ENCODE results near the gene MBOAT7. TPM values are rescaled to one million over a fixed set of nuclear protein-coding genes. Genes with fewer than 3 reads are reported as not detected.

The MBOAT7 gene
- total RNA-seq, 1 experiment from 2014 or later = 109 TPM

GRCh38 chr19:54154603-54155345 lies 34.6 kb downstream of the MBOAT7 start:
- 0 out of 2 replicates have a peak, but pooled peaks cover 9% of the 10 kb centered on the region for H3K4me1 Mint-ChIP-seq
- TF ChIP-seq NR2C2 (CRISPR knock-in tag; IDR thresholded peaks at IDR 0.05) = no peak
- POLR2A ChIA-PET = interaction anchor here (1.3 kb wide), 1 partner anchor 18 kb away, joined by 5 read pairs; the partner anchor contains the start of gene CNOT3
- DNase-seq (ENCODE audit: low spot score) (no peak), ATAC-seq (no peak)
- 0 out of 2 replicates have a peak overlapping the region, but pooled peaks have one; percentile 57 for H3K27ac Mint-ChIP-seq
- CTCF ChIA-PET = no interaction called here
- no peak overlapping the region for H3K4me3 Mint-ChIP-seq
- H3K9me3 Mint-ChIP-seq = no peaks in the 10 kb centered on the region
- peaks cover 56% of the 10 kb centered on the region for H3K36me3 Mint-ChIP-seq
- no peaks in the 10 kb centered on the region for H3K27me3 Mint-ChIP-seq (ENCODE audit: low read depth)

GRCh38 chr19:54153731-54154326 lies 35.6 kb downstream of the MBOAT7 start:
- no peaks in the 10 kb centered on the region for H3K9me3 Mint-ChIP-seq
- POLR2A ChIA-PET = no interaction called here
- H3K4me3 Mint-ChIP-seq = no peak overlapping the region
- ATAC-seq (no peak; the same call in 1 of the 2 replicates), DNase-seq (ENCODE audit: low spot score) (no peak)
- H3K36me3 Mint-ChIP-seq = peaks cover 65% of the 10 kb centered on the region
- no peaks in the 10 kb centered on the region for H3K27me3 Mint-ChIP-seq (ENCODE audit: low read depth)
- H3K4me1 Mint-ChIP-seq = 0 out of 2 replicates have a peak, but pooled peaks cover 5% of the 10 kb centered on the region
- no peak for TF ChIP-seq ELF4 (CRISPR knock-in tag; IDR thresholded peaks at IDR 0.05; ENCODE audit: low read depth)
- no peak for TF ChIP-seq E2F5 (CRISPR knock-in tag; IDR thresholded peaks at IDR 0.05)
- no peak for TF ChIP-seq ZNF512 (CRISPR knock-in tag; IDR thresholded peaks at IDR 0.05; ENCODE audit: borderline replicate concordance)
- TF ChIP-seq, protein P1, sequence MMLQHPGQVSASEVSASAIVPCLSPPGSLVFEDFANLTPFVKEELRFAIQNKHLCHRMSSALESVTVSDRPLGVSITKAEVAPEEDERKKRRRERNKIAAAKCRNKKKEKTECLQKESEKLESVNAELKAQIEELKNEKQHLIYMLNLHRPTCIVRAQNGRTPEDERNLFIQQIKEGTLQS (CRISPR knock-in tag; conservative IDR thresholded peaks at IDR 0.05) = no peak
- TF ChIP-seq, protein P2, sequence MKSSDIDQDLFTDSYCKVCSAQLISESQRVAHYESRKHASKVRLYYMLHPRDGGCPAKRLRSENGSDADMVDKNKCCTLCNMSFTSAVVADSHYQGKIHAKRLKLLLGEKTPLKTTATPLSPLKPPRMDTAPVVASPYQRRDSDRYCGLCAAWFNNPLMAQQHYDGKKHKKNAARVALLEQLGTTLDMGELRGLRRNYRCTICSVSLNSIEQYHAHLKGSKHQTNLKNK (CRISPR knock-in tag; IDR thresholded peaks at IDR 0.05) = no peak
- TF ChIP-seq OVOL2 (CRISPR knock-in tag; IDR thresholded peaks at IDR 0.05; ENCODE audit: borderline replicate concordance) = no peak
- TF ChIP-seq JUN (CRISPR knock-in tag; IDR thresholded peaks at IDR 0.05) = no peak
- TF ChIP-seq STAT6 (CRISPR knock-in tag; conservative IDR thresholded peaks at IDR 0.05; ENCODE audit: low read depth) = no peak
- no peak for TF ChIP-seq ZNF232 (CRISPR knock-in tag; IDR thresholded peaks at IDR 0.05)
- TF ChIP-seq GRHL2 (CRISPR knock-in tag; IDR thresholded peaks at IDR 0.05; ENCODE audit: insufficient replicate concordance, severe bottlenecking) = no peak
- no peak for TF ChIP-seq EMX1 (CRISPR knock-in tag; IDR thresholded peaks at IDR 0.05)
- TF ChIP-seq GTF2I (CRISPR knock-in tag; conservative IDR thresholded peaks at IDR 0.05) = no peak
- TF ChIP-seq ZNF121 (CRISPR knock-in tag; IDR thresholded peaks at IDR 0.05) = no peak
- no peak overlapping the region; the same call in 1 of the 2 replicates for H3K27ac Mint-ChIP-seq
- CTCF ChIA-PET = no interaction called here

DNA sequence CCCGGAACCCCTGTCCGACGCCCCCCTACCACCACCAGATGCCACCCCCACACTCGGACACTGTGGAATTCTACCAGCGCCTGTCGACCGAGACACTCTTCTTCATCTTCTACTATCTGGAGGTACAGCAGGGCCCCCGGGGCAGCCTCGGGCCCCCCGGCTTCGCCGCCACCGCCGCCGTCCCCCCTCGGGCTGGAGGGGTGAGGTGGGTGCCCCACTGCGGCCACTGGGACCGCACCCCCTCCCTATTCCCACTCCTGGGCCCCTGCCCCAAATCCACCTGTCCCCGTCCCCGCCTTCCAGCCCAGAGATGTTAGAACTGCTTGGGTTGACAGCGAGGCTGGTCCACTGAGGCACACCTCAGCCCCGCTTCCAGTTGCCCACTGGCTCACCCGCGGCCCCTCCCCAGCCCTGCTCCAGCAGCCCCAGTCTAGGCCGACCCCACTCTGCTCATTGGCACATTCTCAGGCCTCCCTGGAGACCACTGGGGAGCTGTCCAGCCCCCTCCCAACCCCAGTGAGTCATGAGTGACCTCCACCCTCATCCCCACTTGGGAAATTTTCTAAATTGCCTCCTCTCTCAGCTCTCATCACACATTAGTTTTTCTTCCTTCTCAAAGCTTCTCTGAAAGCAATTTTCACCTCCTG lies 36.4 kb downstream of the MBOAT7 start:
- H3K27ac Mint-ChIP-seq = no peak overlapping the region
- ChIA-PET POLR2A (no interaction called here), CTCF (no interaction called here)
- H3K4me1 Mint-ChIP-seq = no peaks in the 10 kb centered on the region
- peaks cover 66% of the 10 kb centered on the region for H3K36me3 Mint-ChIP-seq
- no peak overlapping the region for H3K4me3 Mint-ChIP-seq
- no peaks in the 10 kb centered on the region for H3K9me3 Mint-ChIP-seq
- ATAC-seq (no peak), DNase-seq (ENCODE audit: low spot score) (no peak)
- H3K27me3 Mint-ChIP-seq (ENCODE audit: low read depth) = no peaks in the 10 kb centered on the region
- no peak for TF ChIP-seq IRF2 (CRISPR knock-in tag; IDR thresholded peaks at IDR 0.05; ENCODE audit: borderline replicate concordance, low read depth)
- TF ChIP-seq NR1H2 (CRISPR knock-in tag; IDR thresholded peaks at IDR 0.05) = no peak
- TF ChIP-seq ZBTB21 (CRISPR knock-in tag; IDR thresholded peaks at IDR 0.05; ENCODE audit: borderline replicate concordance) = no peak
- no peak for TF ChIP-seq ZNF317 (CRISPR knock-in tag; IDR thresholded peaks at IDR 0.05; ENCODE audit: borderline replicate concordance, low read depth)
- no peak for TF ChIP-seq ZNF219 (CRISPR knock-in tag; IDR thresholded peaks at IDR 0.05; ENCODE audit: borderline replicate concordance)
- TF ChIP-seq, protein P3, sequence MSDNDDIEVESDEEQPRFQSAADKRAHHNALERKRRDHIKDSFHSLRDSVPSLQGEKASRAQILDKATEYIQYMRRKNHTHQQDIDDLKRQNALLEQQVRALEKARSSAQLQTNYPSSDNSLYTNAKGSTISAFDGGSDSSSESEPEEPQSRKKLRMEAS (CRISPR knock-in tag; IDR thresholded peaks at IDR 0.05) = no peak
- TF ChIP-seq, protein P4, sequence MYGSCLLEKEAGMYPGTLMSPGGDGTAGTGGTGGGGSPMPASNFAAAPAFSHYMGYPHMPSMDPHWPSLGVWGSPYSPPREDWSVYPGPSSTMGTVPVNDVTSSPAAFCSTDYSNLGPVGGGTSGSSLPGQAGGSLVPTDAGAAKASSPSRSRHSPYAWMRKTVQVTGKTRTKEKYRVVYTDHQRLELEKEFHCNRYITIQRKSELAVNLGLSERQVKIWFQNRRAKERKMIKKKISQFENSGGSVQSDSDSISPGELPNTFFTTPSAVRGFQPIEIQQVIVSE (CRISPR knock-in tag; IDR thresholded peaks at IDR 0.05; ENCODE audit: borderline replicate concordance) = no peak
- no peak for TF ChIP-seq ZBTB43 (CRISPR knock-in tag; IDR thresholded peaks at IDR 0.05)

Data from WTC11 (cell line).